ENCODE measurements around the gene MAP3K12.

Gene MAP3K12

DNA sequence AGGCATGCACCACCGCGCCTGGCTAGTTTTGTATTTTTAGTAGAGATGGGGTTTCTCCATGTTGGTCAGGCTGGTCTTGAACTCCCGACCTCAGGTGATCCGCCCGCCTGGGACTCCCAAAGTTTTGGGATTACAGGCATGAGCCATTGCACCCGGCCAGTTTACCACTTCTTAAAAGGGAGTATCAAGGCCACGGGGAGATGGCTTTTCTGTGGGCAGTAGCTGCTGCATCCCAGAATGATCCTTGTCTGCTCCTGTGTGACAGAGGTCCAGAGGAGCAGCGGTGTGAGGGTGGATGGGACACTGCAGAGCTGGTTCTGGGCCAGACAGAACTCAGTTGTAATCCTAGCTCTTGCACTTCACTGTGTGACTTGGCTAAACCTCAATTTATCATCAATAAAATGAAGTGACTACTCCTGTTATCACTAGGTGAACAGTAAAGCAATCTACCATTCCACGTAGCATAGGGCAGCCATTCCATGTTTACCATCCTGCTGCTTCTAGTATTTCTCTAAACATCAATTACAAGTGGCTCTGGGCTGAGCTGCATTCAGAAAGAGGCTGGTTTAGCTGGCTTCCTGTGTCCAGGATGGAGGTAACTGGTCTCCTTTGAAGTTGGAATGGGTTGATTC lies 11.0 kb upstream of the MAP3K12 start:
- no peak for DNase-seq

DNA sequence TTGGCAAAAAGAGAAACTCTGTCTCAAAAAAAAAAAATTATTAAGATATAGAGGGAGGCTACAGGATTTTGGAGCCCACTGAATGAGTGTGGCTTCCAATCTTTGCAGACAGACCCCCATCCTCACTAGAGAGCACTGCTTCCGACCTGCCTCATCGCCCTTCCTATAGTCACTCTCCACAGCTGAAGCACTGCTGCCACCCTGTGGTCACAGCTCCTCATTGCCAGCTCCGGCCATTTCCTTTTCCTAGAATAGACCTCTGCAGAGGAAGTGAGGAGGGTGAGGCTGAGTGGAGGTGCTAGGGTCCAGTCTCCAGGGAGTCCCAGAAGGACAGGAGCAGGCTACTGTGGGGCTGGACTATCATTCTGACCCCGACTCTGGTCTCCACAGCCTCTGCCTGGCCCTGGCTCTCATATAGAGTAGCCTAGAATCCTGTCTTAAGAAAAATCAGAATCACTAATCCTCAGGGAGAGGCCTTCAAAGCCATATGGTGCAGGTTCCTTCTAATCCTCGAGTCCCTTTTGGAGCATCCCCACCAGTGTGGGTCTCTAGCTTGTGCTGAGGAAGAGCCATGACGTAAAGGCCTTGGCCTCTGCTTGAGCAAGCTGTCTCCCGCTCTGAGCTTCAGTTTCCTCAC lies 9.4 kb upstream of the MAP3K12 start:
- DNase-seq = peak in 56 of 58 donors; percentile 7 to 90 (median 73)

- DNase-seq = no peak
These were observed 8.3 kb upstream of the MAP3K12 start for GRCh38 chr12:53507603-53507885.

GRCh38 chr12:53506881-53507602 lies 7.8 kb upstream of the MAP3K12 start, which contains the start of gene NPFF:
Gene NPFF (minus strand): TSS chr12:53507484. CDS start chr12:53507474, 10 bp downstream.
- DNase-seq = no peak

DNA sequence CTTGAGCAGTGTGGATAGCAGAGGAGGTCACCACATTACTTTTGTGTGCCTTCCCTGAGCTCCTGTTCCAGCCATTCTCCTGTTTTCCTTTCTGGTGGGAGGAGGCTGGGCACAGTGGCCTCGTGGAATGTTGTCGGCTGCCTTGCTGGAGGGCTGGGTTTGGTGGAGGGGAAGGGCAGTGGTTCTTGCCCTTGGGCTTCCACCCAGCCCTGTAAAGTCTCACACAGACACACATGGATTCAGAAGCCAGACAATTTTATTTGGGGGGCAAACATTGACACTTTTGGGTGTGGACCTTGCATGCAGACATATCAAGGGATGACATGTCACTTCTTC lies 7.2 kb upstream of the MAP3K12 start:
- no peak for DNase-seq

GRCh38 chr12:53505555-53506449 lies 6.5 kb upstream of the MAP3K12 start:
- DNase-seq = no peak

DNA sequence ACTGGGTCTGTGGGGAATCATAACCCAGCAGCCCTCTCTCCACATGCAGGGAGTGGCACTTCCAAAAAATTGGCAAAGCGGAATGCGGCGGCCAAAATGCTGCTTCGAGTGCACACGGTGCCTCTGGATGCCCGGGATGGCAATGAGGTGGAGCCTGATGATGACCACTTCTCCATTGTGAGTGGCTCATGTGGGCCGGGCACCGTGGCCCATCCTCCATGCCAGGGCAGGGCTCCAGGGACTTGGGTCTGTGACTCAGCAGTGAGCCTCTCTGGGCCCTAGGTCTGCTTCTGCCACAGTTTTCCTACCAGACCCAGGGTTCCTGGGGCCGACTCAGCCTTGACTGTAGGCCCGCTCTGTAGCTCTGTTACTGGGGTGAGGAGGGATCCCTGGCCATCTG lies 5.8 kb upstream of the MAP3K12 start:
- peak in 22 of 58 donors; percentile 14 to 83 (median 35) for DNase-seq

GRCh38 chr12:53504004-53504920 lies 5.0 kb upstream of the MAP3K12 start:
- no peak for DNase-seq

DNA sequence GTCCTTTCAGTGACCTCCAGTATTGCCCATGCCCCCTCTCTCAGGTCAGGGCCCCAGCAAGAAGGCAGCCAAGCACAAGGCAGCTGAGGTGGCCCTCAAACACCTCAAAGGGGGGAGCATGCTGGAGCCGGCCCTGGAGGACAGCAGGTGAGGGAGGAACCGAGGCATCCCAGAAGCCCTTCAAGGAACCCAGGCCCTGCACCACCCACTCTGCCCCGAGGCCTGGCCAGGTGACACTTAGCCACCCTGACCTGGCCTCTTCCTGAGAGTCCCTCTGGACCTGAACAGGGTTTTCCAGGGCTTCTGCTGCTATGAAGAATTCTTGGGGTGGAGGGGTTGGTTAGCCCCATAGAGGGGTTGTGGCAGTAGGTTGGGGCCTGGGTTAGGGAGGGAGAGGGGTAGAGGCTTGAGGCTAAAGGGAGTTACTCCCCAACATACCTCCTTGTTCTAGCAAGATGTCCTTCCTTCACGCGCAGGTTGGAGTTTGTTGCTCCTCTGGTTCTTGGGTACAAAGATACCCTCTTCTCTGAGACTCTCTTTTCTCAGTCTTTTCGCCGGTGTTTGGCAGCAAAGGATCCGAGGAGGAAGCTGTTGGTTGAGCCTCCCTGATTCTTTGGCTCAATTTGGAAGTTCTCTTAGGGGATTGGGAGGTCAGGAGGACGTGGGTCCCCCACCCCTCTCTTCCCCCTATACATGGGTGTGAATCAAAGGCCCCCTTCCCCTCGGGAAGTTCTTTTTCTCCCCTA lies 3.9 kb upstream of the MAP3K12 start:
- no peak for DNase-seq

DNA sequence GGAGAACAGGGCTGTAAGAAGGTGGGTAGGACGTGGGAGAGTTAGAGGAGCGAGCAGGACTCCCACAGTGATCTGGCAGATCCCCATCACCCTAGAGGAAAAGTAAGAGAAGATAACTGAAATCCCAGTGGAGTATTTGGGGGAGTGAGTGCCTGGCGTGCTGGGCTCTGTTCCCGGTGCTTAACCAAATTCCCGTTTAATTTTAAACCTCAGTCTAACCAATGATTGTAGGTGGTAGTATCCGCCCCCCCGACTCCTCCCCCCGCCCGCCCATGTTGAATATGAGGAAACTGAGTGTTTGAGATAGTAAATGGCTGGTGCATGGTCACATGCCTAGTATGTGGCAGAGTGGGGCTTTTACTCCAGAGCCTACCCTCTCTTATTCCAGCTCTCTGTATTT lies 3.1 kb upstream of the MAP3K12 start:
- peak in 5 of 58 donors; percentile 27 to 37 (median 32) for DNase-seq

DNA sequence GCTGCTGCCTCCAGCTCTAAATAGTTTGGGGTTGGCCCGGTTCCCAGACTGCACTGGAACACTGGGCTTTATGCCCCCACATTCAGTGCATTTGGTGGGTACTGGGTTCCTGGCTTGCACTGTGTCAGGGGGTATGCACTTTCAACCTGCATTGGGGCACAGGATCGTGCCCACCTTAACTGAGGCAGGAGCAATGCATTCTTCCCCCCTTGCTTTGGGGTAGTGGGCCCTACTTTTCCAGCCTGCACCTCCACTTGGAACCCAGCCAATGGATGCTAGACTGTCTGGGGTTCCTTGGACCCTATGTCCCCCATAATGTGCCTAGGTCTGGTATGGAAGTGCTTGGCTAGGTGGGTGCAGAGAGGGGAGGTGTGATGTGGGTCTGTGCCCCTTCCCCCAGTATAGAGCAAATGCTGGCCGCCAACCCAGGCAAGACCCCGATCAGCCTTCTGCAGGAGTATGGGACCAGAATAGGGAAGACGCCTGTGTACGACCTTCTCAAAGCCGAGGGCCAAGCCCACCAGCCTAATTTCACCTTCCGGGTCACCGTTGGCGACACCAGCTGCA lies 2.4 kb upstream of the MAP3K12 start:
- peak in 2 of 58 donors; percentile 51 to 57 for DNase-seq

DNA sequence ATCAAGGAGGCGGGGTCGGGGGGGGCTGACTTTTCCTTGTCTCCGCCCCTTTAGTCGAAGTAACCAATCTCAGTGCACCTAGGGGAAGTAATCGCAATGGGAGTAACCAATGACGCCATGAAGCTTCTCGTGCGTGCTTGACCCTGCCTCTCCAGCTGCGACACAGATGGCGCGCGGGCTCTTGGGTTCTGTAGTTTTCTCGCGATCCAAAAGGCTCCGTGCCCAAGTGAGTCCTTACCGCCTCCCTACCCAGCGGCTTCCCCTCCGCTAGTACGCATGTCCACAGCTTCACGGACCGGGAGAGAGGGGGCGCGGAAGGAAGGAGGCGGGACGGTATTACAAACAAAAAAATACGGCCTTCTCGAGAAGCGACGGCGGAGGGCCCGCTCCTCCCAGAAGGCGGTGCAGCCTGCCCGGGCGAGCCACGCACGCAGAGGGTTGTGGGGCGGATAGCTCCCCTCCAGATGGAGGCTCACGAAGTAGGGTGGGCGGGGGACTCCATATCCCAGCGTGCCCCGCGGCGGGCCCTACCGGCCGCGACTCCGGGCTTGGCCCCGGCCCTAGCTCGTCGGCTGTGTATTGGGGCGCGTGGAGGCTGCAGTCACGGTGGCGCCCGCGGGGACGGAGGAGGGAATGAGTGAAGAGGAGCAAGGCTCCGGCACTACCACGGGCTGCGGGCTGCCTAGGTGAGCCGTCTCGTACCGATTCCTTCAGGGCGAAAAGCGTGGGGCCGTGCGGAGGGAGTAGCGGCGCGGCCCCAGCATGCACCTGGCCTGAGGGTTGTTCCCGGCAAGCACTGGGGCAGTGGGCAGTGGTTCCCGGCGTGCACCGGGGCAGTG lies 1.7 kb upstream of the MAP3K12 start, which contains the start of gene TARBP2:
Gene TARBP2, plus strand, starts transcription at position 508 of the 839 bp plus-strand sequence. Its CDS starts 126 bp downstream, at position 634.
- DNase-seq = peak; percentile 95 to 100 (median 99)

DNA sequence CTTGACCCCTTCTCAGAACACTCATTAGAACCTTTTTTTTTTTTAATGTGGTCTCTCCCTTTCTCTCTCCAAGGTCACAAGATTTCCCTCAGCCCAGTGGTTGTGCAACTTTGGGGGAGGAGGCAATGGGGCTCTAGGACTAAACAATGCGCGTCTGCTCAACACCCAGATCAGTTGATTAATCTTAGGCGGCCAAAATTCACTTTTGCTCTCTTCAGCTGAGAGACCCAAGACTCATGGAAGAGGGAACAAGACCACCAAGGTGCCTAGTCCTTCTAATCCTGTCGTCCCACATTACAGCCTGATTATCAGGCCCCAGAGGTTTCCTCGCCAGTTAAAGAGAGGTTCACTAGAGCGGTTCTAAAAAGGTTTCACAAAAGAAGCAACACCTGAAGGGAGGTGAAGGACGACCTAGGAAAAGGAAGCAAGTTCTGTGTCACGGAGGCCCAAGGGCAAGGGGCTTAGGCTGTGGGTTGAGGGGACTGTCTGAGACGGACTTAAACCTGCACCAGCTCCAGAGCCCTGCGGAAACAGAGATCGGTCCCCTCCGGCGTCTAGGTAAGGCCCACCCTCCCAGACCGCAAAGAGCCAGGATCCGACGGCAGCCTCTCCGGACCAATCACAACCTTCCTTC lies 1.0 kb upstream of the MAP3K12 start:
- peak in 4 of 58 donors; percentile 33 to 71 (median 67) for DNase-seq

DNA sequence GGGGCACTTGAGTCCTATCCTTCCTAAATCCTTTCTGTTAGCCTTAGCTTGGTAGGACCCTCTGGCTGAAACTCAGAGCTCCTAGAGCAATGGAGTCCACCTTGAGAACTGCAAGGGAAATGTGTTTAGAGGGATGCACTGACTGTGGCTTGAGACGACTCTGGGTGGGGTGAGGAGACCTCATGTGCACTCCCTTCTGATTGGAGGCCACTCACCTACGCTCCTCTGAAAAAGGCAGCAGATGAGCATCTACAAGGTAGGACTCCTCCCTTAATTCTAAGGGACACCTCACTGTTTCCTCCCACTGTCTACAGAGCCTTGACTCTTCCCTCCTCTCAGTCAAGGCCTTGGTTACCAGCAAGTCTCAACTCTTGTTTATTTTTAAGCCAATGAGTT lies 1.0 kb downstream of the MAP3K12 start:
- no peak for DNase-seq

DNA sequence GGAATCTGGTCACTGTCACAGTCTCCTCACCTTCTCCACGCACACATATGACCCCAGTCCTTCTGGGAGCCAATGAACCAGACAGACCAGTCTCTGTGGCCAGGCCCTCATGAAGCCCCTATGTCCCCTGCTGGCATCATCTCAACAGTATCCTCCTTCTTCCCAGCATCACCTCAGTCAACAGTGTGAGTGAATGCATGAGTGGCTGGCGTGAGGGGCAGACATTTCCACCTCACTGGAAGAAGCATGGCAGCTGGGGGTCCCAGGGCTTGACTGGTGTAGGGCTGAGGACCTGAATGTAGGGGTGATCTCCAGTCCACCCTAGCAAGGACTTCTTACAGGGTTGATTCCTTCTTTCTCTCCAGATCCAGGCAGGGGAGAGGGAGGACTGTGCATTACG lies 1.8 kb downstream of the MAP3K12 start:
- no peak for DNase-seq

DNA sequence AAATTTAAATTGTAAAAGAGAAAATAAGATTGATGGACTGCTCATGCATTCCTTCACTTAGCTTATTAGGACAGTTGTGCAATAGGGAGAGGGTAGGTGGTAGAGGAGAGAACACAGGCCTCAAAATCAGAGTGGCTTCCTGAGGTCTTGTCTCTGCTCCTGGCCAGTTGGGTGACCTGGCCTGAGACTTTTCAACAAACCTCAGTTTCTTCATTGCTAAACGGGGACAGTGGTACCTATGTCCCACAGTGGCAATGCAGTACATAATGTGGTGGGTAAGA lies 2.6 kb downstream of the MAP3K12 start:
- no peak for DNase-seq

GRCh38 chr12:53495903-53496751 lies 3.1 kb downstream of the MAP3K12 start:
- peak in 12 of 58 donors; percentile 9 to 39 (median 22) for DNase-seq

All from anterior cingulate cortex (tissue), 58 donors.